ENCODE measurements around the gene ZNF850. TPM values are rescaled to one million over a fixed set of nuclear protein-coding genes. Genes with fewer than 3 reads are reported as not detected.
A peak's percentile ranks its signal among the peaks of the same experiment; 100 is the strongest.
"Not testable (repeated sequence)": the region's sequence is repeated elsewhere in the genome, so short reads cannot be mapped to it uniquely, and the experiment has no call there.

ZNF850 gene
- total and polyA plus RNA-seq, 4 donors, result 0.15 to 5.0 (median 1.7) TPM

DNA sequence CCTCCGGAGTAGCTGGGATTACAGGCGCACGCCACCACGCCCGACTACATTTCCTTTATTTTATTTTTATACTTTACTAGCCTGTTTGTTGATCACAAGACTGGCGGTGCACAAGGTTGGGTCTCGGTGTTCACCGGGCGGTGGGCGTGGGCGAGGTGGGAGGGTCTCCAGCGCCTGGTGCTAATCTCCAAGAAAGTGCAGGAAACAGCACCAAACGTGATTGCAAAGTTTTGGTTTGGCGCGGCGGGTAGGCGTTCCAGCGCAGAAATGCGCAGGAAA lies 24.0 kb upstream of the ZNF850 start (continued):
- TF ChIP-seq, protein P1, sequence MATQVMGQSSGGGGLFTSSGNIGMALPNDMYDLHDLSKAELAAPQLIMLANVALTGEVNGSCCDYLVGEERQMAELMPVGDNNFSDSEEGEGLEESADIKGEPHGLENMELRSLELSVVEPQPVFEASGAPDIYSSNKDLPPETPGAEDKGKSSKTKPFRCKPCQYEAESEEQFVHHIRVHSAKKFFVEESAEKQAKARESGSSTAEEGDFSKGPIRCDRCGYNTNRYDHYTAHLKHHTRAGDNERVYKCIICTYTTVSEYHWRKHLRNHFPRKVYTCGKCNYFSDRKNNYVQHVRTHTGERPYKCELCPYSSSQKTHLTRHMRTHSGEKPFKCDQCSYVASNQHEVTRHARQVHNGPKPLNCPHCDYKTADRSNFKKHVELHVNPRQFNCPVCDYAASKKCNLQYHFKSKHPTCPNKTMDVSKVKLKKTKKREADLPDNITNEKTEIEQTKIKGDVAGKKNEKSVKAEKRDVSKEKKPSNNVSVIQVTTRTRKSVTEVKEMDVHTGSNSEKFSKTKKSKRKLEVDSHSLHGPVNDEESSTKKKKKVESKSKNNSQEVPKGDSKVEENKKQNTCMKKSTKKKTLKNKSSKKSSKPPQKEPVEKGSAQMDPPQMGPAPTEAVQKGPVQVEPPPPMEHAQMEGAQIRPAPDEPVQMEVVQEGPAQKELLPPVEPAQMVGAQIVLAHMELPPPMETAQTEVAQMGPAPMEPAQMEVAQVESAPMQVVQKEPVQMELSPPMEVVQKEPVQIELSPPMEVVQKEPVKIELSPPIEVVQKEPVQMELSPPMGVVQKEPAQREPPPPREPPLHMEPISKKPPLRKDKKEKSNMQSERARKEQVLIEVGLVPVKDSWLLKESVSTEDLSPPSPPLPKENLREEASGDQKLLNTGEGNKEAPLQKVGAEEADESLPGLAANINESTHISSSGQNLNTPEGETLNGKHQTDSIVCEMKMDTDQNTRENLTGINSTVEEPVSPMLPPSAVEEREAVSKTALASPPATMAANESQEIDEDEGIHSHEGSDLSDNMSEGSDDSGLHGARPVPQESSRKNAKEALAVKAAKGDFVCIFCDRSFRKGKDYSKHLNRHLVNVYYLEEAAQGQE (IDR thresholded peaks at IDR 0.05), result no peak

DNA sequence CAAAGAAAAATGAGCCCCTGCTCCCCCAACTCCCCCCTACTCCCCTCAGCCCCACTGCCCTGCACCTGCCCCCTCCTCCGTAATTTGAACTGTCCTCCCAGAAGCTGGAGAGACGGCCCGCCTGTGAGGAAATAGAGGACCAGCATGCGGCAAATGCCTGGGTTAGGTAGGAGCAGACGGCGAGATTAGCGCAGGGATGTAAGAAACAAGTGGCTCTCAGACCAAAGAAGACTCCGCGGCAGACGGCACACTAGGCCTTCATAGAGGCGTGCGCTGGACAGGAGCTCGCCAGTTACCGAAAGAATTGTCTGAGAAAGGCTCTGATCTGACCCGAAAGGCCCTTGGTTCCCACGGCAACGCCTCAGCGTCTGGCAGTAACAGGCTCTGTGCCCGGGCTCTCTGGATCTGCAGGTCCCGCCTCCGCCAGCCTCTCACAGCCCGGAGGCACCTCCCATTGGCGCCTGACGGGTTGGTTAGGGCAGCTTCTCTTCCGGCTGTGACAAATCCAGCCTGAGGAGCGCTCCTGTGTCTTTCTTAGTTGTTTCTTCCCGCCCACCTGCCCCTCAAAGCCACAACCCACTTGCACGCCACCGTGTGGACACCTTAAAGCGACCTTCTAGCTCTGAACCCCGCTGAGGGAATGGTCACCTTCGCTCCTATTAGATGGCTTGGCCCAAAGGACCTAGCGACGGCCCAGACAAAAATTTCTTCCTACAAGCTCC lies 19.0 kb upstream of the ZNF850 start:
- H3K27ac ChIP-seq (ENCODE audit: low read depth in 1 of 2, low read length in 2 of 2); H3K9ac ChIP-seq (ENCODE audit: low read depth in 1 of 2, low read length in 2 of 2); DNase-seq (ENCODE audit: low spot score); H3K36me3 ChIP-seq (ENCODE audit: control insufficient read depth in 4 of 4, insufficient read depth in 3 of 4, low read depth in 1 of 4, low read length in 3 of 4); H3K27me3 ChIP-seq (ENCODE audit: control insufficient read depth in 4 of 4, insufficient read depth in 4 of 4, low read length in 3 of 4); H3K4me1 ChIP-seq (ENCODE audit: control insufficient read depth in 4 of 4, insufficient read depth in 4 of 4, low read length in 3 of 4): not testable (repeated sequence)
- TF ChIP-seq RAD21 (IDR thresholded peaks at IDR 0.05), result peak in 1 of 2 donors; percentile 7
- H3K4me3 ChIP-seq (ENCODE audit: low read depth in 1 of 3, low read length in 3 of 3), result peak overlapping the region in 1 of 3 donors; percentile 4
- peaks cover 23 to 36% (median 26%) of the 10 kb centered on the region in 4 donors for H3K9me3 ChIP-seq (ENCODE audit: control insufficient read depth in 4 of 4, low read length in 3 of 4)
- 9% methylated on average over 31 of the region's 34 CpGs for WGBS

DNA sequence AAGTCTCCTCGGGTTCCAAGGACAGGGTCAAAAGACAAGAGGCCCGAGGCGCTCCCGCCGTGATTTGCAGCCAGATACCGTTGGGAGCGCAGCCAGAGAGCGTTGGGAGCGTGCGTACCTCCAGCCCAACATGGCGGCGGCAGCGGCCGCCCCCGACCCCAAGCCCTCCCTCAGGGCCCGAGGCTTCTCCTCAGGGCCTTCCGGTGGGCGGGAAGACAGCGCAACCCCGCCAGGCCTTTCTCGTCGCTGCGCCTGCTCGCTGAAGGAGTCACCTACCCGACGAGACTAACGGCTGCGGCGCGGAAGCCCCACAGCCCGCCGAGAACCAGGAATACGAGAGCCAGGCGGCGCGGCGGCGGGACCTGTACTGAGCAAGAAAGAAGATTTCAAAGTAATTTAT lies 3.2 kb upstream of the ZNF850 start:
- Histone ChIP-seq H3K27ac (ENCODE audit: low read depth in 1 of 2, low read length in 2 of 2) (no peak overlapping the region), H3K9ac (ENCODE audit: low read depth in 1 of 2, low read length in 2 of 2) (no peak overlapping the region), H3K27me3 (ENCODE audit: control insufficient read depth in 4 of 4, insufficient read depth in 4 of 4, low read length in 3 of 4) (no peaks in the 10 kb centered on the region), H3K36me3 (ENCODE audit: control insufficient read depth in 4 of 4, insufficient read depth in 3 of 4, low read depth in 1 of 4, low read length in 3 of 4) (no peaks in the 10 kb centered on the region), H3K4me3 (ENCODE audit: low read depth in 1 of 3, low read length in 3 of 3) (peak overlapping the region in 2 of 3 donors; percentile 32 to 45), H3K4me1 (ENCODE audit: control insufficient read depth in 4 of 4, insufficient read depth in 4 of 4, low read length in 3 of 4) (peaks cover 0 to 20% (median 12%) of the 10 kb centered on the region in 4 donors), H3K9me3 (ENCODE audit: control insufficient read depth in 4 of 4, low read length in 3 of 4) (peaks cover 16 to 38% (median 25%) of the 10 kb centered on the region in 4 donors)
- TF ChIP-seq, protein P2, sequence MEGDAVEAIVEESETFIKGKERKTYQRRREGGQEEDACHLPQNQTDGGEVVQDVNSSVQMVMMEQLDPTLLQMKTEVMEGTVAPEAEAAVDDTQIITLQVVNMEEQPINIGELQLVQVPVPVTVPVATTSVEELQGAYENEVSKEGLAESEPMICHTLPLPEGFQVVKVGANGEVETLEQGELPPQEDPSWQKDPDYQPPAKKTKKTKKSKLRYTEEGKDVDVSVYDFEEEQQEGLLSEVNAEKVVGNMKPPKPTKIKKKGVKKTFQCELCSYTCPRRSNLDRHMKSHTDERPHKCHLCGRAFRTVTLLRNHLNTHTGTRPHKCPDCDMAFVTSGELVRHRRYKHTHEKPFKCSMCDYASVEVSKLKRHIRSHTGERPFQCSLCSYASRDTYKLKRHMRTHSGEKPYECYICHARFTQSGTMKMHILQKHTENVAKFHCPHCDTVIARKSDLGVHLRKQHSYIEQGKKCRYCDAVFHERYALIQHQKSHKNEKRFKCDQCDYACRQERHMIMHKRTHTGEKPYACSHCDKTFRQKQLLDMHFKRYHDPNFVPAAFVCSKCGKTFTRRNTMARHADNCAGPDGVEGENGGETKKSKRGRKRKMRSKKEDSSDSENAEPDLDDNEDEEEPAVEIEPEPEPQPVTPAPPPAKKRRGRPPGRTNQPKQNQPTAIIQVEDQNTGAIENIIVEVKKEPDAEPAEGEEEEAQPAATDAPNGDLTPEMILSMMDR (IDR thresholded peaks at IDR 0.05; ENCODE audit: low read depth, low read length, missing input control), result no peak
- TF ChIP-seq, protein P1 (IDR thresholded peaks at IDR 0.05), result no peak
- TF ChIP-seq HNF4A (conservative IDR thresholded peaks at IDR 0.05) (no peak), GABPA (IDR thresholded peaks at IDR 0.05 in 1 of 2, conservative IDR thresholded peaks at IDR 0.05 in 1 of 2) (no peak), TAF1 (conservative IDR thresholded peaks at IDR 0.05) (no peak), NR2F2 (IDR thresholded peaks at IDR 0.05) (no peak), RAD21 (IDR thresholded peaks at IDR 0.05) (no peak), FOXA2 (IDR thresholded peaks at IDR 0.05) (no peak), YY1 (IDR thresholded peaks at IDR 0.05) (no peak), FOXA1 (IDR thresholded peaks at IDR 0.05) (no peak), EGR1 (IDR thresholded peaks at IDR 0.05; ENCODE audit: low read depth in 2 of 2) (no peak), HNF4G (IDR thresholded peaks at IDR 0.05) (no peak), JUND (IDR thresholded peaks at IDR 0.05) (no peak), SP1 (IDR thresholded peaks at IDR 0.05) (no peak), RXRA (IDR thresholded peaks at IDR 0.05) (no peak)
- TF ChIP-seq, protein P3, sequence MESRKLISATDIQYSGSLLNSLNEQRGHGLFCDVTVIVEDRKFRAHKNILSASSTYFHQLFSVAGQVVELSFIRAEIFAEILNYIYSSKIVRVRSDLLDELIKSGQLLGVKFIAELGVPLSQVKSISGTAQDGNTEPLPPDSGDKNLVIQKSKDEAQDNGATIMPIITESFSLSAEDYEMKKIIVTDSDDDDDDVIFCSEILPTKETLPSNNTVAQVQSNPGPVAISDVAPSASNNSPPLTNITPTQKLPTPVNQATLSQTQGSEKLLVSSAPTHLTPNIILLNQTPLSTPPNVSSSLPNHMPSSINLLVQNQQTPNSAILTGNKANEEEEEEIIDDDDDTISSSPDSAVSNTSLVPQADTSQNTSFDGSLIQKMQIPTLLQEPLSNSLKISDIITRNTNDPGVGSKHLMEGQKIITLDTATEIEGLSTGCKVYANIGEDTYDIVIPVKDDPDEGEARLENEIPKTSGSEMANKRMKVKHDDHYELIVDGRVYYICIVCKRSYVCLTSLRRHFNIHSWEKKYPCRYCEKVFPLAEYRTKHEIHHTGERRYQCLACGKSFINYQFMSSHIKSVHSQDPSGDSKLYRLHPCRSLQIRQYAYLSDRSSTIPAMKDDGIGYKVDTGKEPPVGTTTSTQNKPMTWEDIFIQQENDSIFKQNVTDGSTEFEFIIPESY (IDR thresholded peaks at IDR 0.05), result no peak
- TF ChIP-seq, protein P4, sequence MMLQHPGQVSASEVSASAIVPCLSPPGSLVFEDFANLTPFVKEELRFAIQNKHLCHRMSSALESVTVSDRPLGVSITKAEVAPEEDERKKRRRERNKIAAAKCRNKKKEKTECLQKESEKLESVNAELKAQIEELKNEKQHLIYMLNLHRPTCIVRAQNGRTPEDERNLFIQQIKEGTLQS (IDR thresholded peaks at IDR 0.05), result no peak
- TF ChIP-seq, protein P5, sequence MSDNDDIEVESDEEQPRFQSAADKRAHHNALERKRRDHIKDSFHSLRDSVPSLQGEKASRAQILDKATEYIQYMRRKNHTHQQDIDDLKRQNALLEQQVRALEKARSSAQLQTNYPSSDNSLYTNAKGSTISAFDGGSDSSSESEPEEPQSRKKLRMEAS (IDR thresholded peaks at IDR 0.05), result no peak
- 23% methylated on average over 38 of the region's 38 CpGs for WGBS
- DNase-seq (ENCODE audit: low spot score), result no peak

All from liver (tissue), 9 donors.